ENCODE results near the gene CFAP74.

- TF ChIP-seq CTCF (conservative IDR thresholded peaks at IDR 0.05; ENCODE audit: low read depth, low read length) (no peak), EZH2 (IDR thresholded peaks at IDR 0.05; ENCODE audit: borderline replicate concordance, low read depth, low read length, poor library complexity, severe bottlenecking) (no peak)
Measured at GRCh38 chr1:2031546-2032540, 28.3 kb upstream of the CFAP74 start.
